ENCODE data around the gene RTN4RL1. TPM values are rescaled to one million over a fixed set of nuclear protein-coding genes. Genes with fewer than 3 reads are reported as not detected.

RTN4RL1 gene
- total RNA-seq, 6 donors from 2014 or later, result 5.1 to 7.3 (median 6.2) TPM

GRCh38 chr17:2054512-2055291 lies 29.6 kb upstream of the RTN4RL1 start, which contains the start of gene HIC1:
Gene HIC1 (plus strand): TSS chr17:2055103. CDS start chr17:2056691, 1,588 bp downstream.
- peak; percentile 72 to 73 for TF ChIP-seq POLR2AphosphoS5 (IDR thresholded peaks at IDR 0.05)
- peak; percentile 95 to 99 (median 98) for TF ChIP-seq CTCF (IDR thresholded peaks at IDR 0.05)
- TF ChIP-seq POLR2A (IDR thresholded peaks at IDR 0.05), result peak in 2 of 4 donors; percentile 56 to 71
- TF ChIP-seq EP300 (IDR thresholded peaks at IDR 0.05), result no peak
- H3K9me3 ChIP-seq, result no peaks in the 10 kb centered on the region
- peaks cover 0 to 2% (median 0%) of the 10 kb centered on the region in 4 donors for H3K36me3 ChIP-seq
- peaks cover 62 to 85% (median 64%) of the 10 kb centered on the region in 4 donors for H3K4me1 ChIP-seq
- DNase-seq (peak; percentile 78 to 97), ATAC-seq (ENCODE audit: low FRiP score in 2 of 2) (peak; percentile 75 to 80)
- H3K27ac ChIP-seq, result peak within 1 kb of the TSS; percentile 86 to 96 (median 91)
- H3K27me3 ChIP-seq, result peaks cover 0 to 63% (median 21%) of the 10 kb centered on the region in 4 donors
- peak within 1 kb of the TSS; percentile 34 to 76 (median 51) for H3K4me3 ChIP-seq
- 8 to 9% methylated on average over 9 to 14 of the region's 72 CpGs for WGBS, 2 donors

GRCh38 chr17:2054262-2054511 lies 29.1 kb upstream of the RTN4RL1 start:
- H3K36me3 ChIP-seq, result no peaks in the 10 kb centered on the region
- peak overlapping the region in 3 of 4 donors; percentile 46 to 76 (median 56) for H3K4me3 ChIP-seq
- TF ChIP-seq EP300 (IDR thresholded peaks at IDR 0.05) (no peak), POLR2AphosphoS5 (IDR thresholded peaks at IDR 0.05) (no peak), POLR2A (IDR thresholded peaks at IDR 0.05) (no peak), CTCF (IDR thresholded peaks at IDR 0.05) (no peak)
- peaks cover 61 to 85% (median 63%) of the 10 kb centered on the region in 4 donors for H3K4me1 ChIP-seq
- DNase-seq (no peak), ATAC-seq (ENCODE audit: low FRiP score in 2 of 2) (no peak)
- 14% methylated on average over 5 of the region's 16 CpGs; no CpG with 5 or more reads in 1 of the 2 donors for WGBS, 2 donors
- H3K27ac ChIP-seq, result peak overlapping the region in 3 of 4 donors; percentile 86 to 96 (median 93)
- H3K27me3 ChIP-seq, result peaks cover 0 to 63% (median 21%) of the 10 kb centered on the region in 4 donors
- no peaks in the 10 kb centered on the region for H3K9me3 ChIP-seq

- Histone ChIP-seq H3K27me3 (peaks cover 0 to 63% (median 21%) of the 10 kb centered on the region in 4 donors), H3K4me3 (peak overlapping the region; percentile 5 to 76 (median 51)), H3K9me3 (no peaks in the 10 kb centered on the region), H3K36me3 (no peaks in the 10 kb centered on the region), H3K27ac (peak overlapping the region in 3 of 4 donors; percentile 86 to 96 (median 93)), H3K4me1 (peaks cover 61 to 85% (median 63%) of the 10 kb centered on the region in 4 donors)
- TF ChIP-seq POLR2A (IDR thresholded peaks at IDR 0.05) (no peak), POLR2AphosphoS5 (IDR thresholded peaks at IDR 0.05) (no peak), CTCF (IDR thresholded peaks at IDR 0.05) (peak; percentile 45 to 78 (median 67)), EP300 (IDR thresholded peaks at IDR 0.05) (no peak)
- WGBS, 2 donors, result 7 to 38% methylated on average over 17 to 46 of the region's 84 CpGs
- ATAC-seq (ENCODE audit: low FRiP score in 2 of 2) (peak in 1 of 2 donors; percentile 31), DNase-seq (peak; percentile 61 to 94)
These were observed 28.5 kb upstream of the RTN4RL1 start for GRCh38 chr17:2053380-2054261.

GRCh38 chr17:2051933-2052559 lies 26.9 kb upstream of the RTN4RL1 start:
- H3K27me3 ChIP-seq, result peaks cover 0 to 52% (median 16%) of the 10 kb centered on the region in 4 donors
- WGBS, 2 donors, result 52 to 70% methylated on average over 13 to 14 of the region's 14 CpGs
- ATAC-seq (ENCODE audit: low FRiP score in 2 of 2) (no peak), DNase-seq (no peak)
- no peaks in the 10 kb centered on the region for H3K9me3 ChIP-seq
- no peak for TF ChIP-seq CTCF (IDR thresholded peaks at IDR 0.05)
- TF ChIP-seq EP300 (IDR thresholded peaks at IDR 0.05), result no peak
- TF ChIP-seq POLR2A (IDR thresholded peaks at IDR 0.05), result no peak
- no peak for TF ChIP-seq POLR2AphosphoS5 (IDR thresholded peaks at IDR 0.05)
- H3K36me3 ChIP-seq, result no peaks in the 10 kb centered on the region
- H3K27ac ChIP-seq, result no peak overlapping the region
- H3K4me3 ChIP-seq, result no peak overlapping the region
- H3K4me1 ChIP-seq, result peaks cover 50 to 70% (median 55%) of the 10 kb centered on the region in 4 donors
